HUES6 (cell line): Measurements from ENCODE around the gene FBXW12.

Experiments used
- H3K27ac ChIP-seq: 2 replicates; pipeline ENCODE4 v1.7.0; 2013; ENCODE audit warnings: low read depth, mild to moderate bottlenecking, low read length, inconsistent platforms
- H3K27me3 ChIP-seq: 2 replicates; pipeline ENCODE4 v1.6.1; 2013; ENCODE audit warnings: low read length; ENCODE audit not compliant: control insufficient read depth, insufficient read depth
- H3K36me3 ChIP-seq: 2 replicates; pipeline ENCODE4 v1.6.1; 2013; ENCODE audit warnings: low read length; ENCODE audit not compliant: control insufficient read depth, insufficient read depth
- H3K4me1 ChIP-seq: 2 replicates; pipeline ENCODE4 v1.6.1; 2013; ENCODE audit warnings: low read length; ENCODE audit not compliant: control insufficient read depth, insufficient read depth
- H3K4me3 ChIP-seq: 2 replicates; pipeline ENCODE4 v1.5.1; 2013; ENCODE audit warnings: low read depth, low read length
- H3K9ac ChIP-seq: one replicate; pipeline ENCODE4 v1.6.1; 2013; ENCODE audit warnings: mild to moderate bottlenecking, low read length
- H3K9me3 ChIP-seq: 2 replicates; pipeline ENCODE4 v1.6.1; 2013; ENCODE audit warnings: low read depth, low read length; ENCODE audit not compliant: control insufficient read depth, insufficient read depth

FBXW12 gene

GRCh38 chr3:48426401-48426909 lies 54.4 kb downstream of the FBXW12 start:
- no peak overlapping the region for H3K4me3 ChIP-seq
- no peaks in the 10 kb centered on the region for H3K9me3 ChIP-seq
- H3K27me3 ChIP-seq = no peaks in the 10 kb centered on the region
- no peak overlapping the region for H3K27ac ChIP-seq
- H3K9ac ChIP-seq = no peak overlapping the region
- H3K4me1 ChIP-seq = peaks cover 40% of the 10 kb centered on the region
- H3K36me3 ChIP-seq = peaks cover 36% of the 10 kb centered on the region

- H3K36me3 ChIP-seq = peaks cover 36% of the 10 kb centered on the region
- H3K9me3 ChIP-seq = no peaks in the 10 kb centered on the region
- H3K4me1 ChIP-seq = peaks cover 40% of the 10 kb centered on the region
- no peaks in the 10 kb centered on the region for H3K27me3 ChIP-seq
- H3K27ac ChIP-seq = no peak overlapping the region
- H3K4me3 ChIP-seq = 0 out of 2 replicates have a peak overlapping the region, but pooled peaks have one; percentile 94
- no peak overlapping the region for H3K9ac ChIP-seq
Measured at GRCh38 chr3:48426944-48427629, 55.1 kb downstream of the FBXW12 start.

GRCh38 chr3:48427630-48427962 lies 55.6 kb downstream of the FBXW12 start:
- Histone ChIP-seq H3K27me3 (no peaks in the 10 kb centered on the region), H3K9ac (peak overlapping the region; percentile 88), H3K4me1 (peaks cover 44% of the 10 kb centered on the region), H3K9me3 (no peaks in the 10 kb centered on the region), H3K27ac (no peak overlapping the region), H3K4me3 (peak overlapping the region; percentile 94), H3K36me3 (peaks cover 38% of the 10 kb centered on the region)

- H3K4me1 ChIP-seq = peaks cover 50% of the 10 kb centered on the region
- H3K9me3 ChIP-seq = no peaks in the 10 kb centered on the region
- H3K27ac ChIP-seq = no peak overlapping the region
- H3K9ac ChIP-seq = peak overlapping the region; percentile 88
- H3K4me3 ChIP-seq = peak overlapping the region; percentile 94
- H3K27me3 ChIP-seq = no peaks in the 10 kb centered on the region
- H3K36me3 ChIP-seq = peaks cover 37% of the 10 kb centered on the region
Measured at GRCh38 chr3:48428088-48428571, 56.1 kb downstream of the FBXW12 start.

- Histone ChIP-seq H3K9me3 (no peaks in the 10 kb centered on the region), H3K36me3 (peaks cover 37% of the 10 kb centered on the region), H3K9ac (peak overlapping the region; percentile 88), H3K27me3 (no peaks in the 10 kb centered on the region), H3K4me3 (peak overlapping the region; percentile 94), H3K27ac (peak overlapping the region; percentile 50; the same call in 1 of the 2 replicates), H3K4me1 (peaks cover 51% of the 10 kb centered on the region)
Measured at GRCh38 chr3:48428572-48429316, 56.7 kb downstream of the FBXW12 start.

GRCh38 chr3:48429317-48429959 lies 57.4 kb downstream of the FBXW12 start:
- H3K27me3 ChIP-seq = no peaks in the 10 kb centered on the region
- no peaks in the 10 kb centered on the region for H3K9me3 ChIP-seq
- H3K36me3 ChIP-seq = peaks cover 37% of the 10 kb centered on the region
- peak overlapping the region; percentile 94 for H3K4me3 ChIP-seq
- H3K4me1 ChIP-seq = peaks cover 51% of the 10 kb centered on the region
- H3K9ac ChIP-seq = peak overlapping the region; percentile 88
- peak overlapping the region; percentile 62 for H3K27ac ChIP-seq

GRCh38 chr3:48429960-48430707 lies 58.1 kb downstream of the FBXW12 start, which contains the start of gene PLXNB1:
PLXNB1 (minus strand) TSS chr3:48430086; CDS start chr3:48424611, 5,475 bp downstream.
- no peaks in the 10 kb centered on the region for H3K9me3 ChIP-seq
- H3K27me3 ChIP-seq = no peaks in the 10 kb centered on the region
- peaks cover 34% of the 10 kb centered on the region for H3K36me3 ChIP-seq
- H3K9ac ChIP-seq = peak within 1 kb of the TSS; percentile 88
- peak within 1 kb of the TSS; percentile 94 for H3K4me3 ChIP-seq
- peaks cover 45% of the 10 kb centered on the region for H3K4me1 ChIP-seq
- H3K27ac ChIP-seq = peak within 1 kb of the TSS; percentile 62

- Histone ChIP-seq H3K36me3 (peaks cover 34% of the 10 kb centered on the region), H3K4me1 (peaks cover 40% of the 10 kb centered on the region), H3K4me3 (peak overlapping the region; percentile 94; the same call in 1 of the 2 replicates), H3K27ac (no peak overlapping the region), H3K9ac (peak overlapping the region; percentile 88), H3K9me3 (no peaks in the 10 kb centered on the region), H3K27me3 (no peaks in the 10 kb centered on the region)
Measured at GRCh38 chr3:48430708-48431101, 58.7 kb downstream of the FBXW12 start.

- no peak overlapping the region for H3K9ac ChIP-seq
- no peak overlapping the region for H3K4me3 ChIP-seq
- no peak overlapping the region for H3K27ac ChIP-seq
- H3K27me3 ChIP-seq = no peaks in the 10 kb centered on the region
- no peaks in the 10 kb centered on the region for H3K9me3 ChIP-seq
- peaks cover 32% of the 10 kb centered on the region for H3K36me3 ChIP-seq
- H3K4me1 ChIP-seq = peaks cover 36% of the 10 kb centered on the region
Measured at GRCh38 chr3:48431224-48432029, 59.4 kb downstream of the FBXW12 start.
